HFF-Myc (cell line): ENCODE results near the gene EXOC4.

Experiments used
- DNase-seq: peaks from one replicate; pipeline ENCODE4 v3.0.0-alpha.2; 2011; ENCODE audit warnings: low read depth; ENCODE audit errors: extremely low read depth
- H3K4me3 ChIP-seq: replicated peaks from 2 replicates; pipeline ENCODE4 v1.5.1; 2011; ENCODE audit warnings: low read depth, mild to moderate bottlenecking, control low read depth, low read length
- CTCF ChIP-seq: IDR thresholded peaks from 2 replicates; pipeline ENCODE4 v1.5.1; 2012; ENCODE audit warnings: mild to moderate bottlenecking, low read depth, low read length, control low read depth; ENCODE audit errors: missing control alignments

Gene EXOC4

GRCh38 chr7:133303931-133304330 is 51.1 kb downstream of the EXOC4 start:
- H3K4me3 ChIP-seq, result no peak overlapping the region
- TF ChIP-seq CTCF, result no peak
- no peak for DNase-seq

GRCh38 chr7:133309333-133309732 is 56.5 kb downstream of the EXOC4 start:
- no peak overlapping the region for H3K4me3 ChIP-seq
- DNase-seq, result no peak
- no peak for TF ChIP-seq CTCF

DNA sequence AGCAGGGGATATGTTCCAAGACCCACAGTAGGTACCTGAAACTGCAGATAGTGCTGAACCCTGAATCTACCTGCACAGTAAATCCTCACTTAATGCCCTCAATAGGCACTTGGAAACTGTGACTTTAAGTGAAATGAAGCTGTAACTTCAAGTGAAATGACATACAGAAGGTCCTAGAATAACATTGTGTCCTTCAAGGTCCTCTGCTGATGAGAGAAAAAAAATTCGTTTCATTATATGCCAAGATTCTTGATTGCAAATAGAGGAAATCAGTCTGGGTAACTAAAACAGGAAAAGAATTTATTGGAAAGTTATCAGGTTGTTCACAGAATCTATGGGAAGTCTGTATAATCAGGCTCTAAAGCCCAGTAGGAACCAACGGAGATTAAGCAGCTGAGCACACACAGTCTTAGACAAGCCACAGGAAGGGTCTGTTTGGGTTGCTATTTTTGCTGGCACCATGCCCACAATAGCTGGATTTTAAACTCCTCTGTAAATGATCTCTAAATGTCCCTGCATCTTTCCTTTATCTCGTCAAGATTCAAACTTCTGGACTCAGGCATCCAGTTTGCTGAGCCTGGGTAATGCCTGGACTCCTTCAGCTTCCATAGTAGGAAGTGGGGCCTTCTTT is 57.5 kb downstream of the EXOC4 start:
- no peak for DNase-seq
- no peak overlapping the region for H3K4me3 ChIP-seq
- no peak for TF ChIP-seq CTCF

GRCh38 chr7:133313575-133313974 is 60.7 kb downstream of the EXOC4 start:
- H3K4me3 ChIP-seq, result no peak overlapping the region
- DNase-seq, result no peak
- TF ChIP-seq CTCF, result no peak

GRCh38 chr7:133314084-133314483 is 61.2 kb downstream of the EXOC4 start:
- H3K4me3 ChIP-seq, result no peak overlapping the region
- DNase-seq, result no peak
- TF ChIP-seq CTCF, result no peak

DNA sequence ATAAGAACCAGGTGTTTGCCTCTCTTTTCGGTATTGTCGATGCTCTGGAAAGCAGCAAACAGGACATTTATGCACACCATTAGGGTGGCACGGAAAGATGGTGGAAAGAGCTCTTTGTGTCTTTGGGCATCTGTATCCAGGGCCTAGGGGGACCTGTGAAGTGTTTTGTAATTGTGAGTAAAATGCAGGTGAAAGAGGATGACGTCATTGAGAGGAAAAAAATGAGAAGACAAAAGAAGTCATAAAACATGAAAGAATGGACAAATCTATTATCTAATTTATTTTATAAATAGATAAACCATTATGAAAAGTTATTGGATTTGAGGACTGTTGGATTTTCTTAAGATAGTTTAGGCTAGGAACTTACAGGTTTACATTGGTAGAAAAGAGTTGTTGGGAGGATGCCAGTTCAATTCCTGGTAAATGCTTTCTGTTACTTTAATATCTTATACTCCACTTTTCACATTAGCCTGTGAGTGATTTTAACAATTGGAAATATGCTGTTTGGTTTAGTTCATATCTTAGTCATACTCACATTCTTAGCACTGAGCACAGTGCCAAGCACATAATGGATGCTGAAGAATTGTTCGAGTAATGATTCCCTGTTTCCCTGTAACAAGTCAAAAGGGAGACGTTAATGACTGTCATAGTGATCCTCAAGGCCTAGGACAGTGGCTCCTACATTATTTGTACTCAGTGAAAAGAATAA is 62.6 kb downstream of the EXOC4 start:
- no peak for DNase-seq
- no peak for TF ChIP-seq CTCF
- H3K4me3 ChIP-seq, result no peak overlapping the region
